Left lung (tissue), 10 donors: ENCODE data around the gene GRIP2. TPM values are rescaled to one million over a fixed set of nuclear protein-coding genes. Genes with fewer than 3 reads are reported as not detected.

ENCODE experiments used
- ATAC-seq: fragments of 200-7000 bp; cut with Tn5 transposase; one replicate; pipeline ENCODE4 v1.9.1; 2020; ENCODE audit warnings: moderate library complexity
- DNase-seq, 4 donors: peaks; one replicate each; pipeline ENCODE4 v3.0.0-alpha.2; 2013 to 2020
- H3K27ac ChIP-seq, 2 donors: fragments of 200-600 bp; sonication (generic) in 1 of 2; one replicate each; pipeline versions ENCODE4 v1.5.0 to v1.8.0; 2020 to 2021
- H3K27me3 ChIP-seq, 2 donors: fragments of 200-600 bp; sonication (generic) in 1 of 2; one replicate each; pipeline versions ENCODE4 v1.5.0 to v1.8.0; 2020 to 2021
- H3K36me3 ChIP-seq, 2 donors: fragments of 200-600 bp; sonication (generic) in 1 of 2; one replicate each; pipeline versions ENCODE4 v1.5.0 to v1.8.0; 2020 to 2021
- H3K4me1 ChIP-seq, 2 donors: fragments of 200-600 bp; one replicate each; pipeline ENCODE4 v1.8.0; 2021
- H3K4me3 ChIP-seq, 2 donors: fragments of 200-600 bp; sonication (generic) in 1 of 2; one replicate each; pipeline versions ENCODE4 v1.5.0 to v1.8.0; 2020 to 2021; ENCODE audit warnings: mild to moderate bottlenecking in 1 of 2
- H3K9me3 ChIP-seq, 2 donors: fragments of 200-600 bp; sonication (generic) in 1 of 2; one replicate each; pipeline versions ENCODE4 v1.5.0 to v1.8.0; 2020 to 2021
- CTCF ChIP-seq, 2 donors: fragments of 200-600 bp; sonication (generic) in 1 of 2; IDR thresholded peaks; one replicate each; pipeline versions ENCODE4 v1.5.0 to v1.8.0; 2021; ENCODE audit warnings: antibody characterized with exemption in 2 of 2
- intact Hi-C, 2 donors: fragments of 100-400 bp; cut with DNase I; formaldehyde crosslinking; loops; one replicate each; pipeline versions ENCODE4 v1.11.2 to v1.14.2; 2022
- polyA plus RNA-seq, 6 donors: library from polyadenylated mRNA; unstranded; fragments of 120-200 nt; gene quantifications; one replicate each; pipeline ENCODE4 v1.2.1, GENCODE V29; 2013; ENCODE audit not compliant: insufficient read length in 6 of 6
- total RNA-seq, 2 donors: library from RNA; stranded (reverse); fragmentation: NEBNext Ultra II Directional; extraction: Animal tissue kit (Norgen Biotek cat#: 25700); gene quantifications; one replicate each; pipeline ENCODE4 v1.2.1, GENCODE V29; 2021
- donor health status: DM: no; HTN: yes; CAD: no.
- donor health status: DM: no; HTN: no; CAD: no.

The GRIP2 gene
- total and polyA plus RNA-seq, 8 donors: 0.31 to 1.9 (median 1.1) TPM

DNA sequence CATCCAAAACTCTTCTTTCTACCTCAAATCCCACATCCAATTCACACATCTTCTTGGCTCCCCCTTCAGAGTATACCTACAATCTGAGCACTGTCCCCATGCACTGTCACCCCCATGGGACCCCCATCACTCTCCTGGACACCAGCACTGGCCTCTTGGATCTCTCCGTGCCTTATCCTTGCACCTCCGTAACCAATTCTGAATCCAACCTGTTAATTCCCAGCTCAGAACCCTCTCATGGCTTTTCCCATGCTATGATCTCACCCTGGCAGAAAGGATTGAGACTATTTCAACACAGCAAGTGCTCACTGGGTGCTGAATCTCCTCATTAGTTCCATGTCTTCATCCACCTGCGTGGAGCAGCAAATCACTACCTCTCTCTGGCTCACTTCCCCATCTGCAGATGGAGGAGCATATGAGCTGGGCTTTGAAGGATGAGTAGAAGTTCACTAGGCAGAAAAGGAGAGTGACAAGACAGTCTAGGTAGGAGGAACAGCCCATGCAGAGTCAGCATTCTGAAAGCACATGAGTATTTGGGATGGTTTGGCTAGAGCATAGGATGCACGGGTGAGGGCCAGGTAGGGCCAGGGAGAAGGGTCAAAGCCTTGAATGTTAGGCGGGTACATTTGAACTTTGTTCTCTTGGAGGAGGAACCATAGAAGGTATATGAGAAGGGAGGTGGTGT is 89.1 kb downstream of the GRIP2 start:
- no peak for TF ChIP-seq CTCF (IDR thresholded peaks at IDR 0.05)
- Histone ChIP-seq H3K4me1 (peaks cover 15 to 41% of the 10 kb centered on the region in 2 donors), H3K9me3 (no peaks in the 10 kb centered on the region), H3K27me3 (no peaks in the 10 kb centered on the region), H3K27ac (no peak overlapping the region), H3K36me3 (peaks cover 0 to 100% of the 10 kb centered on the region in 2 donors), H3K4me3 (no peak overlapping the region)
- ATAC-seq: no peak
- no peak for DNase-seq
- intact Hi-C loops: no loop called here

DNA sequence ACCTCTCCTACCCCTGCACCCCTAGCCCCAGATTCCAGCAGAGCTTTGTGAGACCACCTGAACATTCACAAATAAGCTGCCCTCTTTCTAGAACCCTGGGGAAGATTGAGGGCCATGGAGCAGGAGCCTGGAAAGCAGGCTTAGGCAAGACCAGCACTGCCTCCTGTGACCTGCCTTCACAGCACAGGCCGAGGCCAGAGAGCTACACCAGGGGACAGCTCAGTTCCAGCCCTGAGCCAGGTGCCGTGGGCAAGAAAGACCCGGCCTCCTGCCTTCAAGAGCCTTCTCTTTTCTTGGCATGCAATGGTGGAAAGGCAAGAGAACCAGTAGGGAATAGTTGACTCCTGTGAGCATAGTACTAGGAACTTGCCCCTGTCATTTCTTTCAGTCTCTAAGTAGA is 89.6 kb downstream of the GRIP2 start:
- DNase-seq: no peak
- Histone ChIP-seq H3K36me3 (peaks cover 0 to 100% of the 10 kb centered on the region in 2 donors), H3K9me3 (no peaks in the 10 kb centered on the region), H3K4me3 (no peak overlapping the region), H3K27ac (no peak overlapping the region), H3K4me1 (peaks cover 15 to 41% of the 10 kb centered on the region in 2 donors), H3K27me3 (no peaks in the 10 kb centered on the region)
- intact Hi-C loops: no loop called here
- TF ChIP-seq CTCF (IDR thresholded peaks at IDR 0.05): no peak
- no peak for ATAC-seq

DNA sequence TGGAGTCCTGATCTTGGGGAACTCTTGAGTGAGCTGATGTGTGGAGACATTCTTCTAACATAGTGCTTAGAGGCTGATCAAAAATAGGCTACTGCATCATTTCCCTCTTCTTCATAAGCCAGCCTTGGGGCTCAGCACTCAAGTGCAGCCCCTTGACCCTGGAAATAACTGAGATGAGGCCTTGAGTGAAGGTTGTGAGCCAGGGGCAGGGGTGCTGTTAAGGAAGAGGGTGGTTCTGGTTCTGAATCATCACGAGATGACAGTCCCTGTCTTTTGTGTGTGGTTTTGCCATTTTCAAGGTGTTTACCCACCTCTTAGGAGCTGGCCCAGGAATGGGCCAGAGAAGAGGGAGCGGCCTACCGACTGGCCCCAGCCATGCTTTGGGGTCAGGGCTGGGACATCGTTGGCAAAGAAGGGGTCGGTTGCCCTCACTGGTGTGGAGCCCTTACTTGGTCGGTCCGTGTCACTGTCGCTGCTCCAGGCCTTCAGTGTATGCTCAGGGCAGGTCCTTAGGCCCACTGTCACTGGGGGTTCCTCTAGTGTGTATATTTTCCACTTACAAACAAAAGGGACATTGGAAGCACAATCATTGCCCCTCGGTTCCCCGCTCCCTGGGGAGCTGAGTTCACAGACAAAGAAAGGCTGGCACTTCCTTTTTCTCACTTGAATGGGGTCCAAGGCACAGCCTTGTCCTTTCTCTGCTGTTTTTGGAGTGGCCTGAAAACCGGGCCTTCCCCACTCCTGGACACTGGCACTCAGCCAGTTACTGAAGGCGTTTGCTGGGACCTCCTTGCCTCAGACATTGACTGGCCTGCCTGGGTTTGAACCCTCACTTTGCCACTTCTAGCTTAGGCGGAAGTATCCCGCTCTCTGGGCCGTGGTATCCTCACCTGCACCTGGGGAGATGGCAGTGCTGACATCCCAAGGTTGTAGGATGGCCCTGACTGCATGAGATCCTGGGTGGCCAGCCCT is 91.1 kb downstream of the GRIP2 start:
- ATAC-seq: no peak
- H3K4me3 ChIP-seq: no peak overlapping the region
- DNase-seq: no peak
- intact Hi-C loops: no loop called here
- peaks cover 0 to 99% of the 10 kb centered on the region in 2 donors for H3K36me3 ChIP-seq
- H3K27ac ChIP-seq: no peak overlapping the region
- no peak for TF ChIP-seq CTCF (IDR thresholded peaks at IDR 0.05)
- peaks cover 15 to 28% of the 10 kb centered on the region in 2 donors for H3K4me1 ChIP-seq
- H3K27me3 ChIP-seq: no peaks in the 10 kb centered on the region
- H3K9me3 ChIP-seq: no peaks in the 10 kb centered on the region

- no peak for TF ChIP-seq CTCF (IDR thresholded peaks at IDR 0.05)
- Histone ChIP-seq H3K36me3 (peaks cover 0 to 99% of the 10 kb centered on the region in 2 donors), H3K4me1 (peaks cover 9 to 18% of the 10 kb centered on the region in 2 donors), H3K27ac (no peak overlapping the region), H3K27me3 (no peaks in the 10 kb centered on the region), H3K9me3 (no peaks in the 10 kb centered on the region), H3K4me3 (no peak overlapping the region)
- intact Hi-C loops: no loop called here
- DNase-seq (no peak), ATAC-seq (no peak)
Measured at GRCh38 chr3:14448063-14448462, 92.1 kb downstream of the GRIP2 start.

GRCh38 chr3:14446988-14447570 is 93.1 kb downstream of the GRIP2 start:
- H3K9me3 ChIP-seq: no peaks in the 10 kb centered on the region
- DNase-seq (no peak), ATAC-seq (no peak)
- no peaks in the 10 kb centered on the region for H3K27me3 ChIP-seq
- no peak overlapping the region for H3K27ac ChIP-seq
- TF ChIP-seq CTCF (IDR thresholded peaks at IDR 0.05): no peak
- no peak overlapping the region for H3K4me3 ChIP-seq
- peaks cover 0 to 91% of the 10 kb centered on the region in 2 donors for H3K36me3 ChIP-seq
- peaks cover 2 to 13% of the 10 kb centered on the region in 2 donors for H3K4me1 ChIP-seq
- intact Hi-C loops: no loop called here
